Measurements from ENCODE around the gene SKIDA1.
"Not testable (repeated sequence)": the region's sequence is repeated elsewhere in the genome, so short reads cannot be mapped to it uniquely, and the experiment has no call there.

Gene SKIDA1

GRCh38 chr10:21525367-21526187 lies at the start of gene SKIDA1:
Gene SKIDA1, minus strand, starts transcription at chr10:21525682. Its CDS starts 7,860 bp downstream, at chr10:21517822.
- H3K27ac Mint-ChIP-seq, result peak within 1 kb of the TSS; percentile 97 to 99
- H3K4me3 Mint-ChIP-seq, result peak within 1 kb of the TSS; percentile 92 to 97
- H3K4me1 Mint-ChIP-seq, result peaks cover 27% of the 10 kb centered on the region
- DNase-seq (peak; percentile 50 to 69), ATAC-seq (peak; percentile 82)
- no peaks in the 10 kb centered on the region for H3K9me3 Mint-ChIP-seq
- H3K27me3 Mint-ChIP-seq, result peaks cover 56% of the 10 kb centered on the region

DNA sequence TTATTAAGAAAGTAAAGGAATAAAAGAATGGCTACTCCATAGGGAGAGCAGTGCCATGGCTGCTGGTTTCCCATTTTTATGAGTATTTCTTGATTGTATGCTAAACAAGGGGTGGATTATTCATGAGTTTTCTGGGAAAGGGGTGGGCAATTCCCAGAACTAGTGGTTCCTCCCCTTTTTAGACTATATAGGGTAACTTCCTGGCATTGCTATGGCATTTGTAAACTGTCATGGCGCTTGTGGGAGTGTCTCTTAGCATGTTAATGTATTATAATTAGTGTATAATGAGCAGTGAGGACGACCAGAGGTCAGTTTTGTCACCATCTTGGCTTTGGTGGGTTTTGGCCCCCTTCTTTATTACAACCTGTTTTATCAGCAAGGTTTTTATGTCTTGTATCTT lies 49.0 kb upstream of the SKIDA1 start:
- H3K9me3 Mint-ChIP-seq, H3K4me3 Mint-ChIP-seq, ATAC-seq, DNase-seq, H3K27ac Mint-ChIP-seq, H3K27me3 Mint-ChIP-seq: not testable (repeated sequence)
- peaks cover 39% of the 10 kb centered on the region for H3K4me1 Mint-ChIP-seq

DNA sequence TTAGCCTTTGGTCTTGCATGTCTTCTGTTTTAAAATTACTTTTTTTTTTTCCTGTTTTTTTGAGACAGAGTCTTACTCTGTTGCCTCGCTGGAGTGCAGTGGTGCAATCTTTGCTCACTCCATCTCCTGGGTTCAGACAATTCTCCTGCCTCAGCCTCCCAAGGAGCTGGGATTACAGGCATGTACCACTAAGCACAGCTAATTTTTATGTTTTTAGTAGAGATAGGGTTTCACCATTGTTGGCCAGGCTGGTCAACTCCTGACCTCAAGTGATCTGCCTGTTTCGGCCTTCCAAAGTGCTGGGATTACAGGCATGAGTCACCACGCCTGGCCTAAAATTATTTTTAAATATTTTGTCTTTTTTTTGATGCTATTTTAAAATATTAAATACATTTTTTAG lies 47.1 kb upstream of the SKIDA1 start:
- ATAC-seq, result no peak
- Mint-ChIP-seq H3K4me3 (no peak overlapping the region), H3K27ac (no peak overlapping the region), H3K27me3 (no peaks in the 10 kb centered on the region), H3K9me3 (peaks cover 0 to 5% of the 10 kb centered on the region in 2 donors), H3K4me1 (peaks cover 36% of the 10 kb centered on the region)
- no peak for DNase-seq

DNA sequence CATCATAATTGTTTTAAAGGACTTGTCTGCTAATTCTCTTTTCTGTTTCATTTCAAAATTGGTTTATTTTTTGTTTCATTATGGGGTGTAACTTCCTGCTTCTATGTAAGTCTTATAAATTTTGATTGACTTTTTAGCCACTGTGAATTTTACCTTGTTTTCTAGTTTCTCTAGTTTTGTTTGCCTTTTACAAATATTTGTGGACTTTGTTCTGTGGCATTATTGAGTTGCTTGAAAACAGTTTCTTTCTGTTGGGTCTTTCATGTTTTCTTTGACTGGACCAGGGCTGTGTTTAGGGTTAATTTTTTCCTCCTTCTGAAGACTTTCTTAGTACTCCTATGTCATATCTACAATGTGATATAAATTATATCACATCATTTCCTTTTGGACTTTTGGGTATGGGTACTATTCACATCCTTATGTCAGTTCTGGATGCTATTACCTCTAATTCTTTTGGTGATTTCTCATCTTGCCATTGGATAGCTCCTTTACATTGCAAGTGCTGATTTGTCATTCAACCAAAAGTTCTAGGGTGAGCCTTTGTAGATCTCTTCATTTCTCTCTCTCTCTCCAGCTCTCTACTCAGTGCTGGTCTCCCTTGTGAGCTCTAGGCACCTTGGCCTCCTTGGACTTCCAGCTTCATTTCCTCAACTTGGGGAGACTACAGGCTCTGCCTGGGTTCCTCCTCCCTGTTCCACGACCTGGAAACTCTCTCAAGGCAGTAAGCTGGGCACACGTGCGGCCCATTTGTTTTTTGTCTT lies 45.5 kb upstream of the SKIDA1 start:
- Mint-ChIP-seq H3K27me3 (no peaks in the 10 kb centered on the region), H3K27ac (peak overlapping the region in 1 of 2 donors; percentile 56), H3K4me3 (no peak overlapping the region), H3K9me3 (no peaks in the 10 kb centered on the region), H3K4me1 (peaks cover 49% of the 10 kb centered on the region)
- DNase-seq (no peak), ATAC-seq (no peak)

DNA sequence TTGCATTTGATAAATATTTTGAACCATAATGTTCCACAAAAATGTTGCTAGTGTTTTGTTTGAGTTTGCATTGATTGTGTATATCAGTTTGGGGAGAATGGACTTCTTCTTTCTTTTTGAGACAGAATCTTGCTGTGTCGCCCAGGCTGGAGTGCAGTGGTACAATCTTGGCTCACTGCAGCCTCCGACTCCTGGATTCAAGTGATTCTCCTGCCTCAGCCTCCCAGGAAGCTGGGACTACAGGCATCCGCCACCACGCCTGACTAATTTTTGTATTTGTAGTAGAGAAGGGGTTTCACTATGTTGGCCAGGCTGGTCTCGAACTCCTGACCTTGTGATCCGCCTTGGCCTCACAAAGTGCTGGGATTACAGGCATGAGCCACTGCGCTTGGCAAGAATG lies 33.5 kb upstream of the SKIDA1 start:
- DNase-seq, H3K9me3 Mint-ChIP-seq, ATAC-seq, H3K27me3 Mint-ChIP-seq, H3K4me3 Mint-ChIP-seq, H3K27ac Mint-ChIP-seq: not testable (repeated sequence)
- H3K4me1 Mint-ChIP-seq, result peaks cover 12% of the 10 kb centered on the region

DNA sequence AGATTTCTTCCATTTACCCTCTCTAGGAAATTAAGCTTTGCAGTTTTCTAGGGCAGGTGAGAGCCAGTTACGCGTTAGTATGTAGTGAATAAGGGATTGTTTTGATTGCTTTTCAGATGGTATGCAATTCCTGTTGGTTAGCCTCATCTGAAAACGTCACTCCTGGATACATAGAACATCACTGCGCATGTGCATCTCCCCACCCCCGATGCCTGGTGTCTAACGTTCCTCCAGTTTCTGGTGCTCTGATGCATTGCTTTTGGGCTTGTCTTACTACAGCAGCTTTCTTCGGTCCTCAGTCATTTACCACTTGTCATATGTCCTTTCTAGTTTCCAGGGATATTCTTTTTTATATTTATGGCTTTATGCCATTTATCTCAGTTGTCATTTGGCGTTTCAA lies 31.0 kb upstream of the SKIDA1 start:
- Mint-ChIP-seq H3K4me3 (no peak overlapping the region), H3K27ac (no peak overlapping the region)
- ATAC-seq, result no peak

DNA sequence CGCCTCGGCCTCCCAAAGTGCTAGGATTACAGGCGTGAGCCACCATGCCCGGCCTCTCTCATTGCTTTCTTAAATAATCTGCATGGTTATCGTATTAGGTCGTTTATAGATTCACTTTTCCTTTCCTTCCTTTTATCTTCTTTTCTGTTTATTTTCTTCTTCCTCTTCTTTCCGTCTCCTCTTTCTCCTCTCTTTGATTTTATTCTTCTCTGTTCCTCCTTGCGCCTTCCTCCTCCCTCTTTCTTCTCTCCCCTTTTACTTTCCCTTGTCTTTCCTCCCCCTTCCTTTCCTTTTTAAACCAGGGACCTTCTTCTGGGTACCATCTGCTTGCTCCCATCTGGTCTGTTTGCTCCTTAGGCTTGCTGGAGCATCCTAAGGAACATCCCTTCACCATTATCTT lies 27.2 kb upstream of the SKIDA1 start:
- ATAC-seq (no peak), DNase-seq (no peak)
- no peak overlapping the region for H3K4me3 Mint-ChIP-seq
- H3K27me3 Mint-ChIP-seq, result no peaks in the 10 kb centered on the region
- H3K9me3 Mint-ChIP-seq, result no peaks in the 10 kb centered on the region
- peaks cover 6% of the 10 kb centered on the region for H3K4me1 Mint-ChIP-seq
- H3K27ac Mint-ChIP-seq, result no peak overlapping the region

More for the DNA sequence above, 31.0 kb upstream of the SKIDA1 start:
- Mint-ChIP-seq H3K4me1 (peaks cover 12% of the 10 kb centered on the region), H3K9me3 (no peaks in the 10 kb centered on the region), H3K27me3 (no peaks in the 10 kb centered on the region)
- DNase-seq, result no peak

- no peak for DNase-seq
- no peaks in the 10 kb centered on the region for H3K27me3 Mint-ChIP-seq
- H3K4me1 Mint-ChIP-seq, result peaks cover 4% of the 10 kb centered on the region
- no peak for ATAC-seq
- H3K27ac Mint-ChIP-seq, result no peak overlapping the region
- no peak overlapping the region for H3K4me3 Mint-ChIP-seq
- no peaks in the 10 kb centered on the region for H3K9me3 Mint-ChIP-seq
These were observed 21.8 kb upstream of the SKIDA1 start for GRCh38 chr10:21547246-21547645.

DNA sequence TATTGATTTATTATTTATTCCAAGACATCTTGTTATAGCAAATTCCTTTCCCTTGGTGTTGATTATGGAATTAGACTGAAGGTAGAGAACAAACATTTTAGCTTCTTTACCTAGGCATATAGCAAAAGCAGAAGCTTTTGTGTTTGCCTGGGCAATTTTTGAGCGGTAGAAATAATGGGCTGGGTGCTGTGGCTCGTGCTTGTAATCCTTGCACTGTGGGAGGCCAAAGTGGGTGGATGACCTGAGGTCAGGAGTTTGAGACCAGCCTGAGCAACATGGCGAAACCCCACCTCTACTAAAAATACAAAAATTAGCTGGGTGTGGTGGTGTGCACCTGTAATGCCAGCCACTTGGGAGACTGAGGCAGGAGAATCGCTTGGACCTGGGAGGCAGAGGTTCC lies 15.2 kb upstream of the SKIDA1 start:
- not testable (repeated sequence) for H3K27ac Mint-ChIP-seq, DNase-seq, H3K4me3 Mint-ChIP-seq, H3K27me3 Mint-ChIP-seq, H3K9me3 Mint-ChIP-seq, ATAC-seq
- H3K4me1 Mint-ChIP-seq, result peaks cover 13% of the 10 kb centered on the region

DNA sequence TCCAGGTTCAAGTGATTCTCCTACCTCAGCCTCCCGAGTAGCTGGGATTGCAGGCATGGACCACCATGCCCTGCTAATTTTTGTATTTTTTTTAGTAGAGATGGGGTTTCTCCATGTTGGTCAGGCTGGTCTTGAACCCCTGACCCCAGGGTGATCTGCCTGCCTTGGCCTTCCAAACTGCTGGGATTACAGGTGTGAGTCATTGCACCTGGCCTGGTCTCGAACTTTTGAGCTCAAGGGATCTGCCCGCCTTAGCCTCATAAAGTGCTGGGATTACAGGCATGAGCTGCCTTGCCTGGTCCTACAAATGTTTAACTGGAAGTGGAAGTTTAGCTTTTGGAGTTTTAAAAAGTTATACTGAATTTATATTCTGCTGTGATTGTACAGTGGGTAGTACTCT lies 11.4 kb upstream of the SKIDA1 start:
- Mint-ChIP-seq H3K27ac (no peak overlapping the region), H3K4me1 (peaks cover 31% of the 10 kb centered on the region)
- no peak for DNase-seq

GRCh38 chr10:21535976-21536375 lies 10.5 kb upstream of the SKIDA1 start:
- DNase-seq, H3K4me3 Mint-ChIP-seq, ATAC-seq, H3K27ac Mint-ChIP-seq, H3K27me3 Mint-ChIP-seq, H3K9me3 Mint-ChIP-seq: not testable (repeated sequence)
- peaks cover 27% of the 10 kb centered on the region for H3K4me1 Mint-ChIP-seq

More for the DNA sequence above, 11.4 kb upstream of the SKIDA1 start:
- ATAC-seq, result no peak
- Mint-ChIP-seq H3K9me3 (no peaks in the 10 kb centered on the region), H3K27me3 (no peaks in the 10 kb centered on the region), H3K4me3 (no peak overlapping the region)

- Mint-ChIP-seq H3K9me3 (no peaks in the 10 kb centered on the region), H3K4me1 (peaks cover 27% of the 10 kb centered on the region), H3K4me3 (peak overlapping the region; percentile 77 to 84)
These were observed 10.0 kb upstream of the SKIDA1 start for GRCh38 chr10:21535494-21535965.

DNA sequence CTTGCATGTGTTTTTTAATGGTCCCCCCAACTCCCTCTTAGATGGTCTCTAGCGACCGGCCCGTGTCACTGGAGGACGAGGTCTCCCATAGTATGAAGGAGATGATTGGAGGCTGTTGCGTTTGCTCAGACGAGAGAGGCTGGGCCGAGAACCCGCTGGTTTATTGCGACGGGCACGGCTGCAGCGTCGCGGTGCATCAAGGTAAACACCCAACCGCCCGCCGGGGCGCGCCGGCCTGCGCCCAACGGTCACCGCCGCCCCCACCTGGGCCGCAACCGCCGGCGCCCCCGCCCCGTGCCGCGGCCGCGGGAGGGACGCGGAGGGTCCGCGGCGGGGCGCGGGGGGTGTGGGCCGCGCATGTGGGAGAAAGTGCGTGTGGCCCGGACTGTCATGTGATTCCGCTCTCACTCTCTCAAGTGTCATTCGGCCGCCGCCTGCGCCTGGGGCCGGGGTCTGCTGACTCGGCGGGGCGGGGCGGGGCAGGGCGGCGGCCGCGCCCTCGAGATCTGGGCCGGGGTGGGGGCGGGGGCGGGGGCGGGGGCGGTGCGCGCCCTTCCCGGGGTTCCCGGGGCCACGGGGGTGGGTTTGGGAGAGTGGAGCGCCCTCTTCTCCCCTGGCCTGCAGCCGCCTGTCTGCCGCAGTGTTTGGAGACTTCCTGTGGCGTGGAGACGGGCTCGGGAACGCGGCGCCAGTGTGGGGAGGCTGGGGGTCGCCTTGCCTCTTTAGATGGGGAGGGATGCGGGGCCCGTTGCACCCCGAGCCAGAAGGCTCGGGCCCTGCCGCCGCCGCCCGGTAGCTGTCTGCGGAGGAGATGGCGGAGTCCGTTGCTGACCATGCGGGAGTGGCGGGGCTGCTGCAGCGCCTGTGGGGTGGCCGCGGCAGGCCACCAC lies 9.4 kb upstream of the SKIDA1 start:
- H3K27ac Mint-ChIP-seq, result peak overlapping the region; percentile 86 to 92
- H3K4me3 Mint-ChIP-seq, result peak overlapping the region; percentile 86 to 92
- DNase-seq (peak; percentile 40 to 49), ATAC-seq (peak; percentile 47)
- H3K4me1 Mint-ChIP-seq, result peaks cover 27% of the 10 kb centered on the region
- H3K27me3 Mint-ChIP-seq, result no peaks in the 10 kb centered on the region
- H3K9me3 Mint-ChIP-seq, result no peaks in the 10 kb centered on the region

More at GRCh38 chr10:21535494-21535965, 10.0 kb upstream of the SKIDA1 start:
- ATAC-seq, result no peak
- DNase-seq, result no peak
- H3K27me3 Mint-ChIP-seq, result no peaks in the 10 kb centered on the region
- H3K27ac Mint-ChIP-seq, result no peak overlapping the region

DNA sequence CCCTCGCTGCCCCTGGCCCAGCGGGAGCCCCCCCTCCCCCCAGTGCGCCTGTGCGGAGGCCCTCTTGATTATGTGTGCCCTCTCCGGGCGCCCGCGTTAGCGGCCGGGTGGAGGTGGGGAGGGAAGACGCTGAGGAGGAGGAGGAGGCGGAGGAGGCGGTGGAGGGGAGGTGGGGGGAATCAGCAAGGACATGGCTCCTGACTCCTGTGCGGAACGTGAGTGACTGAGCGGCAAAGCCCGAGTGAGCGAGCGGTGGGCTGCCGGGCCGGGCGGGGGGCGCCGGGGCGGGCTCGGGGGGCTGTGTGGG lies 8.8 kb upstream of the SKIDA1 start:
- Mint-ChIP-seq H3K27ac (peak overlapping the region; percentile 86 to 92), H3K9me3 (no peaks in the 10 kb centered on the region), H3K4me1 (peaks cover 27% of the 10 kb centered on the region), H3K4me3 (peak overlapping the region; percentile 86 to 92), H3K27me3 (no peaks in the 10 kb centered on the region)
- ATAC-seq (no peak), DNase-seq (no peak)
